GM23338 (cell line): ENCODE data around the gene CAMP.

Source experiments
- CREB1 ChIP-seq: fragments of 250-450 bp; sonication (Bioruptor Pico); IDR thresholded peaks from 2 replicates; pipeline ENCODE4 v1.5.0; 2020; ENCODE audit warnings: low read depth, mild to moderate bottlenecking, moderate library complexity
- CTCF ChIP-seq, 2 experiments: fragments of 200-600 bp in 1 of 2; sonication (generic) in 1 of 2; conservative IDR thresholded peaks; 2 replicates each; pipeline versions ENCODE4 v1.5.1 to v1.6.1; 2016 to 2017; ENCODE audit warnings: antibody characterized with exemption in 2 of 2, low read depth in 2 of 2, mild to moderate bottlenecking in 2 of 2, moderate library complexity in 1 of 2
- EZH2 ChIP-seq: fragments of 200-600 bp; sonication (generic); IDR thresholded peaks from one replicate; pipeline ENCODE4 v1.8.0; 2017; ENCODE audit warnings: antibody characterized with exemption, mild to moderate bottlenecking, low read depth; ENCODE audit not compliant: unreplicated experiment
- EZH2phosphoT487 ChIP-seq: fragments of 200-600 bp; sonication (generic); IDR thresholded peaks from one replicate; pipeline ENCODE4 v1.8.1; 2018; ENCODE audit warnings: antibody characterized with exemption; ENCODE audit not compliant: unreplicated experiment
- JUNB ChIP-seq: IDR thresholded peaks from one replicate; pipeline ENCODE4 v1.6.1; 2016; ENCODE audit warnings: antibody characterized with exemption; ENCODE audit not compliant: unreplicated experiment
- POLR2AphosphoS5 ChIP-seq: IDR thresholded peaks from 2 replicates; pipeline ENCODE4 v1.6.1; 2016; ENCODE audit warnings: antibody characterized with exemption, low read depth
- REST ChIP-seq: IDR thresholded peaks from one replicate; pipeline ENCODE4 v1.6.1; 2018; ENCODE audit warnings: antibody characterized with exemption; ENCODE audit not compliant: unreplicated experiment
- ZNF114 ChIP-seq: fragments of 250-450 bp; sonication (Bioruptor Pico); IDR thresholded peaks from 2 replicates; pipeline ENCODE4 v1.5.0; 2020; ENCODE audit warnings: mild to moderate bottlenecking, moderate library complexity

- no peak for TF ChIP-seq CTCF (conservative IDR thresholded peaks at IDR 0.05; ENCODE audit: low read depth in 2 of 2)
- no peak for TF ChIP-seq REST
- no peak for TF ChIP-seq EZH2
- no peak for TF ChIP-seq JUNB
- no peak for TF ChIP-seq POLR2AphosphoS5
- TF ChIP-seq CREB1 (CRISPR knock-in tag) = no peak
- no peak for TF ChIP-seq ZNF114
- no peak for TF ChIP-seq EZH2phosphoT487
Measured at GRCh38 chr3:48267782-48268181, 44.5 kb downstream of the CAMP start.
